Measurements from ENCODE around the gene ANKRD29. TPM values are rescaled to one million over a fixed set of nuclear protein-coding genes. Genes with fewer than 3 reads are reported as not detected.

ANKRD29 gene
- total and polyA plus RNA-seq, 2 experiments from 2014 or later = 6.6 to 36.6 TPM

DNA sequence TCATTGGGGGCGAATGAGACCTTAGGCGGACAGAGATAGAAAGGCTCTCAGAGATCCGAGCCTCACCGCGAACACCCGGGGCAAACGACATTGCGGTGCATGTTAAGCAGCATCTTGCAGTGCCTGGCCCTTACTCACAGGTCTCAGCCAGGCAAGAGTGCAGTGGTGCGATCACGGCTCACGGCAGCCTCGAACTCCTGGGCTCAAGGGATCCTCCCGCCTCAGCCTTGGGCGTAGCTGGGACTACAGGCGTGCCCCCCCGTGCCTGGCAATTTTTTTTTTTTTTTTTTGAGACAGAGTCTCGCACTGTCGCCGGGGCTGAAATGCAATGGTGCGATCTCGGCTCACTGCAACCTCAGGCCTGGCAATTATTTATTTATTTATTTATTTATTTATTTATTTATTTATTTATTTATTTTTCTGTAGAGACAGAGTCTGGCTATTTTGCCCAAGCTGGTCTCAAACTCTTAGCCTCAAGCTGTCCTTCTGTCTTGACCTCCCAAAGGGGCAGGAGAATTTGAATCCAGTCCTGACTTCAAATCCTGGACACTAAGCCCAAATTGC, 27.9 kb upstream of the ANKRD29 start:
- no peaks in the 10 kb centered on the region for H4K20me1 ChIP-seq (replicated peaks; ENCODE audit: insufficient read depth)
- H2AFZ ChIP-seq = peak overlapping the region; percentile 99
- no peaks in the 10 kb centered on the region for H3K36me3 ChIP-seq (ENCODE audit: insufficient read depth)
- no peaks in the 10 kb centered on the region; the same call in 2 of the 3 replicates for H3K9me3 Mint-ChIP-seq
- H3K4me1 Mint-ChIP-seq = peaks cover 5% of the 10 kb centered on the region; the same call in 2 of the 3 replicates
- TF ChIP-seq, protein P1, sequence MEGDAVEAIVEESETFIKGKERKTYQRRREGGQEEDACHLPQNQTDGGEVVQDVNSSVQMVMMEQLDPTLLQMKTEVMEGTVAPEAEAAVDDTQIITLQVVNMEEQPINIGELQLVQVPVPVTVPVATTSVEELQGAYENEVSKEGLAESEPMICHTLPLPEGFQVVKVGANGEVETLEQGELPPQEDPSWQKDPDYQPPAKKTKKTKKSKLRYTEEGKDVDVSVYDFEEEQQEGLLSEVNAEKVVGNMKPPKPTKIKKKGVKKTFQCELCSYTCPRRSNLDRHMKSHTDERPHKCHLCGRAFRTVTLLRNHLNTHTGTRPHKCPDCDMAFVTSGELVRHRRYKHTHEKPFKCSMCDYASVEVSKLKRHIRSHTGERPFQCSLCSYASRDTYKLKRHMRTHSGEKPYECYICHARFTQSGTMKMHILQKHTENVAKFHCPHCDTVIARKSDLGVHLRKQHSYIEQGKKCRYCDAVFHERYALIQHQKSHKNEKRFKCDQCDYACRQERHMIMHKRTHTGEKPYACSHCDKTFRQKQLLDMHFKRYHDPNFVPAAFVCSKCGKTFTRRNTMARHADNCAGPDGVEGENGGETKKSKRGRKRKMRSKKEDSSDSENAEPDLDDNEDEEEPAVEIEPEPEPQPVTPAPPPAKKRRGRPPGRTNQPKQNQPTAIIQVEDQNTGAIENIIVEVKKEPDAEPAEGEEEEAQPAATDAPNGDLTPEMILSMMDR (conservative IDR thresholded peaks at IDR 0.05; ENCODE audit: low read depth in 2 of 2) = no peak
- TF ChIP-seq EZH2phosphoT487 (IDR thresholded peaks at IDR 0.05; ENCODE audit: unreplicated experiment) = no peak
- TF ChIP-seq, protein P2, sequence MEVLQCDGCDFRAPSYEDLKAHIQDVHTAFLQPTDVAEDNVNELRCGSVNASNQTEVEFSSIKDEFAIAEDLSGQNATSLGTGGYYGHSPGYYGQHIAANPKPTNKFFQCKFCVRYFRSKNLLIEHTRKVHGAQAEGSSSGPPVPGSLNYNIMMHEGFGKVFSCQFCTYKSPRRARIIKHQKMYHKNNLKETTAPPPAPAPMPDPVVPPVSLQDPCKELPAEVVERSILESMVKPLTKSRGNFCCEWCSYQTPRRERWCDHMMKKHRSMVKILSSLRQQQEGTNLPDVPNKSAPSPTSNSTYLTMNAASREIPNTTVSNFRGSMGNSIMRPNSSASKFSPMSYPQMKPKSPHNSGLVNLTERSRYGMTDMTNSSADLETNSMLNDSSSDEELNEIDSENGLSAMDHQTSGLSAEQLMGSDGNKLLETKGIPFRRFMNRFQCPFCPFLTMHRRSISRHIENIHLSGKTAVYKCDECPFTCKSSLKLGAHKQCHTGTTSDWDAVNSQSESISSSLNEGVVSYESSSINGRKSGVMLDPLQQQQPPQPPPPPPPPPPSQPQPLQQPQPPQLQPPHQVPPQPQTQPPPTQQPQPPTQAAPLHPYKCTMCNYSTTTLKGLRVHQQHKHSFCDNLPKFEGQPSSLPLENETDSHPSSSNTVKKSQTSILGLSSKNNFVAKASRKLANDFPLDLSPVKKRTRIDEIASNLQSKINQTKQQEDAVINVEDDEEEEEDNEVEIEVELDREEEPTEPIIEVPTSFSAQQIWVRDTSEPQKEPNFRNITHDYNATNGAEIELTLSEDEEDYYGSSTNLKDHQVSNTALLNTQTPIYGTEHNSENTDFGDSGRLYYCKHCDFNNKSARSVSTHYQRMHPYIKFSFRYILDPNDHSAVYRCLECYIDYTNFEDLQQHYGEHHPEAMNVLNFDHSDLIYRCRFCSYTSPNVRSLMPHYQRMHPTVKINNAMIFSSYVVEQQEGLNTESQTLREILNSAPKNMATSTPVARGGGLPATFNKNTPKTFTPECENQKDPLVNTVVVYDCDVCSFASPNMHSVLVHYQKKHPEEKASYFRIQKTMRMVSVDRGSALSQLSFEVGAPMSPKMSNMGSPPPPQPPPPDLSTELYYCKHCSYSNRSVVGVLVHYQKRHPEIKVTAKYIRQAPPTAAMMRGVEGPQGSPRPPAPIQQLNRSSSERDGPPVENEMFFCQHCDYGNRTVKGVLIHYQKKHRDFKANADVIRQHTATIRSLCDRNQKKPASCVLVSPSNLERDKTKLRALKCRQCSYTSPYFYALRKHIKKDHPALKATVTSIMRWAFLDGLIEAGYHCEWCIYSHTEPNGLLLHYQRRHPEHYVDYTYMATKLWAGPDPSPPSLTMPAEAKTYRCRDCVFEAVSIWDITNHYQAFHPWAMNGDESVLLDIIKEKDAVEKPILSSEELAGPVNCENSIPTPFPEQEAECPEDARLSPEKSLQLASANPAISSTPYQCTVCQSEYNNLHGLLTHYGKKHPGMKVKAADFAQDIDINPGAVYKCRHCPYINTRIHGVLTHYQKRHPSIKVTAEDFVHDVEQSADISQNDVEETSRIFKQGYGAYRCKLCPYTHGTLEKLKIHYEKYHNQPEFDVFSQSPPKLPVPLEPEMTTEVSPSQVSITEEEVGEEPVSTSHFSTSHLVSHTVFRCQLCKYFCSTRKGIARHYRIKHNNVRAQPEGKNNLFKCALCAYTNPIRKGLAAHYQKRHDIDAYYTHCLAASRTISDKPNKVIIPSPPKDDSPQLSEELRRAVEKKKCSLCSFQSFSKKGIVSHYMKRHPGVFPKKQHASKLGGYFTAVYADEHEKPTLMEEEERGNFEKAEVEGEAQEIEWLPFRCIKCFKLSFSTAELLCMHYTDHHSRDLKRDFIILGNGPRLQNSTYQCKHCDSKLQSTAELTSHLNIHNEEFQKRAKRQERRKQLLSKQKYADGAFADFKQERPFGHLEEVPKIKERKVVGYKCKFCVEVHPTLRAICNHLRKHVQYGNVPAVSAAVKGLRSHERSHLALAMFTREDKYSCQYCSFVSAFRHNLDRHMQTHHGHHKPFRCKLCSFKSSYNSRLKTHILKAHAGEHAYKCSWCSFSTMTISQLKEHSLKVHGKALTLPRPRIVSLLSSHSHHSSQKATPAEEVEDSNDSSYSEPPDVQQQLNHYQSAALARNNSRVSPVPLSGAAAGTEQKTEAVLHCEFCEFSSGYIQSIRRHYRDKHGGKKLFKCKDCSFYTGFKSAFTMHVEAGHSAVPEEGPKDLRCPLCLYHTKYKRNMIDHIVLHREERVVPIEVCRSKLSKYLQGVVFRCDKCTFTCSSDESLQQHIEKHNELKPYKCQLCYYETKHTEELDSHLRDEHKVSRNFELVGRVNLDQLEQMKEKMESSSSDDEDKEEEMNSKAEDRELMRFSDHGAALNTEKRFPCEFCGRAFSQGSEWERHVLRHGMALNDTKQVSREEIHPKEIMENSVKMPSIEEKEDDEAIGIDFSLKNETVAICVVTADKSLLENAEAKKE (CRISPR knock-in tag; IDR thresholded peaks at IDR 0.05) = no peak
- no peak for TF ChIP-seq ZNF114 (CRISPR knock-in tag; IDR thresholded peaks at IDR 0.05)
- TF ChIP-seq, protein P3, sequence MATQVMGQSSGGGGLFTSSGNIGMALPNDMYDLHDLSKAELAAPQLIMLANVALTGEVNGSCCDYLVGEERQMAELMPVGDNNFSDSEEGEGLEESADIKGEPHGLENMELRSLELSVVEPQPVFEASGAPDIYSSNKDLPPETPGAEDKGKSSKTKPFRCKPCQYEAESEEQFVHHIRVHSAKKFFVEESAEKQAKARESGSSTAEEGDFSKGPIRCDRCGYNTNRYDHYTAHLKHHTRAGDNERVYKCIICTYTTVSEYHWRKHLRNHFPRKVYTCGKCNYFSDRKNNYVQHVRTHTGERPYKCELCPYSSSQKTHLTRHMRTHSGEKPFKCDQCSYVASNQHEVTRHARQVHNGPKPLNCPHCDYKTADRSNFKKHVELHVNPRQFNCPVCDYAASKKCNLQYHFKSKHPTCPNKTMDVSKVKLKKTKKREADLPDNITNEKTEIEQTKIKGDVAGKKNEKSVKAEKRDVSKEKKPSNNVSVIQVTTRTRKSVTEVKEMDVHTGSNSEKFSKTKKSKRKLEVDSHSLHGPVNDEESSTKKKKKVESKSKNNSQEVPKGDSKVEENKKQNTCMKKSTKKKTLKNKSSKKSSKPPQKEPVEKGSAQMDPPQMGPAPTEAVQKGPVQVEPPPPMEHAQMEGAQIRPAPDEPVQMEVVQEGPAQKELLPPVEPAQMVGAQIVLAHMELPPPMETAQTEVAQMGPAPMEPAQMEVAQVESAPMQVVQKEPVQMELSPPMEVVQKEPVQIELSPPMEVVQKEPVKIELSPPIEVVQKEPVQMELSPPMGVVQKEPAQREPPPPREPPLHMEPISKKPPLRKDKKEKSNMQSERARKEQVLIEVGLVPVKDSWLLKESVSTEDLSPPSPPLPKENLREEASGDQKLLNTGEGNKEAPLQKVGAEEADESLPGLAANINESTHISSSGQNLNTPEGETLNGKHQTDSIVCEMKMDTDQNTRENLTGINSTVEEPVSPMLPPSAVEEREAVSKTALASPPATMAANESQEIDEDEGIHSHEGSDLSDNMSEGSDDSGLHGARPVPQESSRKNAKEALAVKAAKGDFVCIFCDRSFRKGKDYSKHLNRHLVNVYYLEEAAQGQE (IDR thresholded peaks at IDR 0.05; ENCODE audit: unreplicated experiment) = no peak
- no peak for TF ChIP-seq EZH2 (IDR thresholded peaks at IDR 0.05; ENCODE audit: low read depth, unreplicated experiment)
- no peak for TF ChIP-seq ZNF331 (CRISPR knock-in tag; IDR thresholded peaks at IDR 0.05; ENCODE audit: low read depth)
- TF ChIP-seq, protein P4, sequence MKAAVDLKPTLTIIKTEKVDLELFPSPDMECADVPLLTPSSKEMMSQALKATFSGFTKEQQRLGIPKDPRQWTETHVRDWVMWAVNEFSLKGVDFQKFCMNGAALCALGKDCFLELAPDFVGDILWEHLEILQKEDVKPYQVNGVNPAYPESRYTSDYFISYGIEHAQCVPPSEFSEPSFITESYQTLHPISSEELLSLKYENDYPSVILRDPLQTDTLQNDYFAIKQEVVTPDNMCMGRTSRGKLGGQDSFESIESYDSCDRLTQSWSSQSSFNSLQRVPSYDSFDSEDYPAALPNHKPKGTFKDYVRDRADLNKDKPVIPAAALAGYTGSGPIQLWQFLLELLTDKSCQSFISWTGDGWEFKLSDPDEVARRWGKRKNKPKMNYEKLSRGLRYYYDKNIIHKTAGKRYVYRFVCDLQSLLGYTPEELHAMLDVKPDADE (IDR thresholded peaks at IDR 0.05) = no peak
- TF ChIP-seq NANOG (IDR thresholded peaks at IDR 0.05; ENCODE audit: borderline replicate concordance) = no peak
- no peak for TF ChIP-seq JUNB (IDR thresholded peaks at IDR 0.05; ENCODE audit: unreplicated experiment)
- no peak for TF ChIP-seq STAT1 (IDR thresholded peaks at IDR 0.05; ENCODE audit: unreplicated experiment)
- TF ChIP-seq POLR2AphosphoS5 (IDR thresholded peaks at IDR 0.05; ENCODE audit: low read depth) = no peak
- TF ChIP-seq CREB1 (CRISPR knock-in tag; IDR thresholded peaks at IDR 0.05; ENCODE audit: low read depth) = no peak
- H3K27me3 ChIP-seq (ENCODE audit: insufficient read depth) = peaks cover 48% of the 10 kb centered on the region
- no peaks in the 10 kb centered on the region for H3K9me2 ChIP-seq (ENCODE audit: insufficient read depth)
- H3F3A ChIP-seq (replicated peaks; ENCODE audit: low read depth) = 0 out of 2 replicates have a peak, but pooled peaks cover 7% of the 10 kb centered on the region
- H3K4me2 ChIP-seq = peak overlapping the region; percentile 90
- H3K27ac ChIP-seq (ENCODE audit: low read depth) = no peak overlapping the region
- H3K79me2 ChIP-seq (replicated peaks; ENCODE audit: insufficient read depth) = no peaks in the 10 kb centered on the region
- peak overlapping the region; percentile 68 for H3K4me3 ChIP-seq
- H3K27ac Mint-ChIP-seq = no peak overlapping the region
- ATAC-seq (peak; percentile 21), DNase-seq (ENCODE audit: low spot score) (peak; percentile 53)
- H3K4me3 Mint-ChIP-seq = peak overlapping the region; percentile 66
- H3K27me3 Mint-ChIP-seq (ENCODE audit: insufficient read depth, low read depth, poor library complexity) = peaks cover 34% of the 10 kb centered on the region
- no peaks in the 10 kb centered on the region for H3K36me3 Mint-ChIP-seq (ENCODE audit: low read depth)
- H3K4me1 ChIP-seq (ENCODE audit: insufficient read depth) = peaks cover 5% of the 10 kb centered on the region; the same call in 1 of the 2 replicates
